Jurkat, Clone E6-1 (cell line): Measurements from ENCODE around the gene ARAP2.

Source experiments
- DNase-seq: peaks from one replicate; pipeline ENCODE4 v3.0.0-alpha.2; 2011; ENCODE audit warnings: low read depth, low spot score
- H3K4me3 ChIP-seq: 2 replicates; pipeline ENCODE4 v1.5.1; 2011; ENCODE audit warnings: mild to moderate bottlenecking, low read length, control low read depth, moderate library complexity

ARAP2 gene

DNA sequence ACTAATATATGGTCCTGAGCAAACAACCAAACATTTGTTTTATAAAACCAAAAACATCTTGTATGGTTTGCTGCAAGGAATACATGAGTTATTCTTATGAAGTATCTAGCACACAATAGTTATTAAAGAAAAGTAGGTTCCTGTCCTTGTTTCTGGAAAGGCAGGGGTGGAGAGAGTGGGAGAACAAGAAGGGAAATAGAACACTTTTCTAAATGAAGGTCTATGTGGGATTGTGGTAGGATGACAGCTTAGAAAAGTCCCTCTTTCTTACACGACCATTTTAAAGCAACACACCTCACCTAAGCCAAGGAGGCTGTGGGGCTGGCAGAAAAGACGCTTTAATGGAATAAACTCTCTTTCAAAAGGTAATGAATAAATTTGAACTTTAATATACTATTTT lies 164.6 kb downstream of the ARAP2 start:
- no peak overlapping the region for H3K4me3 ChIP-seq
- DNase-seq, result no peak

DNA sequence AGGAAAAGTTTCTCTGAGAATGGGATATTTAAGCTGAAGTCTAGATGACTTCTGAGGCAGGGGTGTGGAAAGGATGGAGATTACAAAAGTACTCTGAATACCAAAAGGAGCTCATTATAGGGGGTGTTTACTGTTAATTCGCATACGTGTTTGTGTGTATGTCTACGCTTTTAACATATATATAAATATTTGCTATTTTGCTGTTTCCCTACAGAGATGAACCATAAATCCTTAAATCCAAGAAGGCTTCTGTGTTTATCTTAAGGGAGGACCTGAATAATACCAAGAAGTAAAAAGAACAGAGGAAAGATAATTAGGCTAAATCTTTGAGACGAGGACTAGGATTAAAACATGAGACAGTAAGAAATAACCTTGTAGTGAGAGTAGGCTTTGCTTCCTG lies 166.0 kb downstream of the ARAP2 start:
- no peak overlapping the region for H3K4me3 ChIP-seq
- DNase-seq, result no peak

DNA sequence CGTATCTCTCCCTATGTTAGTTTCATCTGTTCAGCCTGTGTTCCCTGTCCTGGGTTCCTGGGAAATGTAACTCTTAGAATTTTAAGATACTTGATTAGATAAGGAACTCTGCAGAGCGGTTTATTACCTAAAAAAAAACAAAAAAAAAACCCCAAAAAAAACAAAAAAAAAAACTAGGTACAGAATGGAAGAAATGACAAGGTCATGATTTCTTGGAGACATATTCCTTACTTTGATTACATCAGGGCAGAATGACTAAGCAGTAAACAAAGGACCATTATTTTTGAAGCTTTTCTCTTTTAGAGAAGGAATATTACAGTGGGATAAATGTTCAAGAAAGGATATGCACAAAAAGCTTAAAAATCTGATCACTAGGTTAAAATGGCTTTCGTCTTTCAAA lies 171.8 kb downstream of the ARAP2 start:
- no peak overlapping the region for H3K4me3 ChIP-seq
- DNase-seq, result no peak

DNA sequence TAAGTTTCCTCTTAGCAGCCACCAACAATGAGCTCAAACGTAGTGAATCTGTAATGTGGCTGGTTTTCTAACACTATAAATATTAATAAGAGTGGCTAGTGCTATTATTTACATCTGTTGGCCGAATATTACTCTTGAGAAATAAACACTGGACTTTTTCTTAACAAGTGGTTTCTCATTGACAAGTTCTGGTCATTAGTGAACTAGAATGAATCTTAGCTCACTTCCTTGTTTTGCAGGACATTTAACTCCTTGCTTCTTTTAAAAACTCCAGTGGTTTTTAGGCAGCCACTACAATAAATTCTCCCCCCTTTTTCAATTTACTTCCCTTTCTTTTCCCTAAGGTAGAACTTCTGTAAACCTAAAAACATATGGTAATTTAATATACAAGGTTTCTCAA lies 177.2 kb downstream of the ARAP2 start:
- H3K4me3 ChIP-seq, result no peak overlapping the region
- DNase-seq, result no peak

DNA sequence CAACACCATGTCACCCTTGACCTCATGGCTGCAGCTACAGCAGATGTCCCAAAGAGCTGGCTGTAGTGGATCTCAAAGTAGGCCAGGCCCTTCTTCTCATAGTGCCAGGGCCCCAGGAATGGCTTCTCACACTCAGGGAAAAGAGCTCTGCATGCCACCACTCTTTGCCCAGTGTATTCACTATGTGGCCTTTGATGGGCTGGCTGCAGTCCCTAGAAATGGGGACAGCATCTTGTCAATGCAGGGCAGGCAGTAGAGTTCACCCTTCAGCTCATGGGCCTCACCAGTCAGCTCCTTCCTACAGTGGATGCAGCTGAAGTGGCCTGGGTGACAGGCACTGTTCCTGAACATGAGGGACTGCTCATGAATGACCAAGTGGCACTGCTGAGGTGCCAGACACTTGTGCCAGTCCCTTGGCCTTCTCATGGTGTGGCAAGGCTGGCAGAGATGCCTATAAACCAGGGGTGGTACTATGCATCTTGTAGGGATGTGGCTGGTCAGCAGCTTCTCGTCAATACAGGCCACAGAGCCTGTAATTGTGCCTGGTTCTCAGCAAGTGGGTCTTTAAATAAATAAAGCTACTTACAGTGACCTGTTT lies 178.9 kb downstream of the ARAP2 start:
- no peak for DNase-seq

DNA sequence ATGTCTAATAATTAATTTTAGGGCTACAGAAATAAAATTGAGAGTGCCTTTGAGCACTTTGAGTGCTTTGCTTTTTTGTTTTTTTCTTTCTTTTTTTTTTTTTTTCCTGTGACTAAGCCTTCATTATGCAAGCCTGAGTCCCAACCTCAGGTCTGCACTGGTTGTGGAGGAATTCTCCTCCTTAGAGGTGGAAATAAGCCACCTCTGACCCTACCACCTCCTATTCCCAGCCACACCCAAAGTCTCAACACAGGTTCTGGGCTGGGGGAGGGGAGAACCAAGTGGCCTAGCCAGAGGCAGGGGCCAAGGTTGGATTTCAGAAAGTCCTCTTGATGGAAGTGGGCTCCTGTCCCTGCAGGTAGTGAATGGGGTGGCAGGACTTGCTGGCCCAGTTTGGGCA lies 180.2 kb downstream of the ARAP2 start:
- DNase-seq, result no peak
- no peak overlapping the region for H3K4me3 ChIP-seq

More for the DNA sequence above, 178.9 kb downstream of the ARAP2 start:
- H3K4me3 ChIP-seq, result no peak overlapping the region

DNA sequence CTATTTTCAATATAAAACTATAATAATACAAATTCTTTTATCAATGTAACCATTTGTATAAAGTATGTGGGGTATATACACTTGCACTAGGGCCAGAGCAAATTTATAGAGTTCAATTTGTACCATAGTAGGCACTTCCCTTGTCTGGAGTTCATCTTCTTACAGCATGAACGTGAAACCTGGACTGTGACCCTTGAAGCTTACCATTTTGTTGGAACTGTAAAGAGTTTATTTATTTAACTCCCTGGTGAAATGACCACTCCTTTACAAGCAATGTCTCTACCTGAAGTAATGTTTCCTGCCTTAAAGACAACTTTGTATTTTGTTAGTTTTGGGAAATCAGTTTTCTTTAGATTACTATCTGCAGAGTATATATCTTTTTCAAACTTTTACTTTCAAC lies 188.2 kb downstream of the ARAP2 start:
- H3K4me3 ChIP-seq, result no peak overlapping the region
- no peak for DNase-seq

DNA sequence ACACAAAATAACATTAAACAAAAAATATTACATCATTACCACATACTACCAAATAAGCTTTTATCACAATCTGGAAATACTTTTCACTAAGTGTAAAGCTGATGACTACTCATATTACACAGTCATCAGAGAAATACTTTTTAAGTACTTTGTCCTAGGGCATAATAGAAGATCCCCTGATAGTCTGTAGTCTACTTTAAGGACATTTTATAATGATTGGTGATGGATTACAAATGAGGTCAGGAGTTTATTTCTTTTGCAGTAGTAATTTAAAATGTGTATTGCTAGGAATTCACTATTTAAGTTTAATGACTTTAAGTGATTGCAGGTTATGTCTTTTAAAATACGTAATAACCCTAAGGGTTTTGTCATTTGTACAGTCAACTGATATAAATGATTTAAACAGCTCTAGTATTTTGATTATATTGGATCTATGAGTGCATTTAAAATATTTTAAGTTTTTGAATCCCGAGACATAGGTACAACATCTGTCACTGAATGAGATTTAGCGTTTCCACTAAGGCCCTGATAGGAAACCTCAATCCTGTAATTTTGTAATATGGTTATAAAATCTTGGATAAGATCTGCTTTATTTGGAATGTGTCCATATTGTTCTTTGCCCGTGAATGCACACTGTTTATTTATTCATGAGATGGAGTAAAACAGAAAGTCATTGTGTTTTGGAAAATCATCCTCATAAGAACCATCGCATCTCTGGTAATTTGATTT lies 189.5 kb downstream of the ARAP2 start:
- no peak for DNase-seq
- no peak overlapping the region for H3K4me3 ChIP-seq

DNA sequence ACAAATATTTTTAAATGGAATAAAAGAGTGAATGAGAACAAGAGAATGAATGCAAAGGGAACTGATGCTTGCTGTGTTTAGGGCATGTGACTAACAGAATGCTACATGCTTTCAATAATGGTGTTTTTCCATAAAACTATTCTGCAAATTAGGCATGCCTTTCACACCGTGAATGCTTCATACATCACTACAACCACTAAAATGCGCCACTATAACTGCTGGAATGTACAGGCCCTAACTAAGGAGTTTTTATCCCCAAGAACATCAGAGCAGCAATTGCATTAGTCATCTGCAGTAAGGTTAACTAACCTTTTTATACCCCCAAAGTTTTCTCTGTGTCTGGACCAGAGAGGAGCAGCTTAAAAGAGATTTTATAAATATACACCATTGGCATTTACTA lies 190.4 kb downstream of the ARAP2 start:
- DNase-seq, result no peak
- H3K4me3 ChIP-seq, result no peak overlapping the region

DNA sequence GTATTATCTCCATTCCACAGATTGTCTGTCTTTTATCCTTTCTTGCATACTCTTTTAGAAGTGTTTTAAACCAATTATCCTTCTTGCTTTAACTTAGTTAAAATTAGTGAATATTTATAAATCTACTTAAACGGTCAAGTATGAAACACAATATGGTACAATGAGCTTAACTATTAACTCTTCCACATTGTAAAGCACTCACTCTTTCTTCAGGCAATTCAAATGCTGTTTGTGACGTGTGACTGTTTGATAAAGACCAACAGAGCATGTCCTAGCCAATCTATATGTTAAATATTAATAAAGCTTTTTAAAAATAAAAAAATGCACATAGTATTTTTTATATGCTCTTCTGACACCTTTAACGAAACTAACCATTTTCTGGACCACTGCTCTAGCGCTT lies 192.7 kb downstream of the ARAP2 start:
- no peak for DNase-seq
- H3K4me3 ChIP-seq, result no peak overlapping the region

DNA sequence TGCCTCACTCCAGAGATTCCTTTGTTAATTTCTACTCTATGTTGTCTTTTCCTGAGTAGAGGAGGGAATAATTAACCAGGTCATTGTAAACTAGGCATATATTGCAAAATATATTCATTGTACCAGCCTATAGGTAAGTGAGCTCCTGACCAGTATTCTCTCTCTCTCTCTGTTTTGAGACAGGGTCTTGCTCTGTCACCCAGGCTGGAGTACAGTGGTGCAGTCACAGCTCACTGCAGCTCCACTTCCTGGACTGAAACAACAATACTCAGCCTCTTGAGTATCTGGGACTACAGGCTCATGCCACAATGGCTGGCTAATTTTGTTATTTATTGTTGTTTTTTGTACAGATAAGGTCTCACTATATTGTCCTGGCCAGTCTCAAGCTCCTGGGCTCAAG lies 198.3 kb downstream of the ARAP2 start:
- H3K4me3 ChIP-seq, result no peak overlapping the region

DNA sequence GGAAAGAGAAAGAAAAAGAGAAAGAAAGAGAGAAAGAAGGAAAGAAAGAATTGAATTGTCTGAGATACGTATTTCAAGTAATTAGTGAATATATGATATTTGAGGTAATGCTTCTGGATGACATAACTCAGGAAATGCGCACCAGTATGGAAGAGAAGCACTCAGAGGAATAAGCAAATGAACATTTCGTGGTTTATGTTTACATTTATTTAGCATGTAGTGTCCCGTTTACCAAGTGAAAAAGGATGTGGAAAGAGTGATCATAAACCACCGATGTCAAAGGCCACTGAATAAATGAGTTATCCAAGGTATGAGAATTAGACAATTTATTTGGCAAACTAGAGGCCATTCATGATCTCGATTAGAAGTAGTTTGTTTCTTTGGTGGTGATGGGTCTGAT lies 200.4 kb downstream of the ARAP2 start:
- DNase-seq, result no peak
- no peak overlapping the region for H3K4me3 ChIP-seq

More for the DNA sequence above, 198.3 kb downstream of the ARAP2 start:
- DNase-seq, result no peak

DNA sequence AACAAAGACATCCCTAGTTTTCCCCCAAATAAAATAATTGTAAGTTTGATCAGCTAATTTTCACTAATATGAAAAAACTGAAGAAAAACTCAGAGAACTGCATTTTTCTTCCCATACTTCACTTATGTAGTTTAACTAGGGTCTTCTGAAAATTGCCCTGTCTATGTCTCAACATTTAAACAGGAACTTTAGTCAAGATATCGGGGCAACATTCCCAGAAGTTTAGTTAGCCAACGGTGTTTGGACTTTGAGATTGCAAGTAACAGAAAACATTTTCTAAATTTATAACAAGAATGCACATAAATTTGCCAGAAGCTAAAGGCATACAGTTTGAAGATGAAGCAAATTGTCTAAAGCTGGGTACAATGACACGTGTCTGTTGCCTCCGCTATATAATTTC lies 201.1 kb downstream of the ARAP2 start:
- no peak overlapping the region for H3K4me3 ChIP-seq
- no peak for DNase-seq

DNA sequence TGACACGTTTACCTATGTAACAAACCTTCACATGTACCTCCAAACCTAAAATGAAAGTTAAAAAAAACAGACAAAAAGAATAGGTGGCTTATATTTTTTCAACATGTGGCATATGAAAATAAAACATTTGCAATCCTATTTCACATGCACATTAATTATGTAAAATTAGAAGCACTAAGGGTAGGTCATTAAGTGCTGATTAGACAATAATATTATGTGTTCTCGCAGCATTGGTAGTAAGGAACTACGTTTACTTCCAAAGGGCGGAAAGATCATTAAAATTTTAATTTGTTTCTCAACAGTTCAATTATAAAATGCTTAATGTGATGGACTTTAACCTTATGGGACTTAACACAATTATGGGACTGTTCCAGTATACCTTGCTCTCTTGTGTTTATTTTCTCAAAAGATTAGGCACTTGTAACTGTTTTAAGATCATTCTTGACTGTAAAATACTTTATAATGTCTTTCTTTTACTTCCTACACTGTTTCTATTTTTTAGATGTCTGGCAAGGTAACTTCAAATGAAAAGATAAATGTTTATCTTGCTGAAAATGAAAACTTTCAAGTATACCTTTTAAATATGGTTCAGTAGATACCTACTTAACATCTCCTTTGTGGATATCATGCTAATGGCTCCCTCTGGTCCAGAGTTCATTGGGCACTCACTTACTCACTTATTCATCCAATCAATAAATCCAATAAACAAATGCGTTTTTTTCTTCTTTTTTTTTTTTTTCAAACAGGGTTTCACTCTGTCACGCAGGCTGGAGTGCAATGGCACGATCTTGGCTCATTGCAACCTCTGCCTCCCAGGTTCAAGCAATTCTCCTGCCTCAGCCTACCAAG lies 202.0 kb downstream of the ARAP2 start:
- H3K4me3 ChIP-seq, result no peak overlapping the region

DNA sequence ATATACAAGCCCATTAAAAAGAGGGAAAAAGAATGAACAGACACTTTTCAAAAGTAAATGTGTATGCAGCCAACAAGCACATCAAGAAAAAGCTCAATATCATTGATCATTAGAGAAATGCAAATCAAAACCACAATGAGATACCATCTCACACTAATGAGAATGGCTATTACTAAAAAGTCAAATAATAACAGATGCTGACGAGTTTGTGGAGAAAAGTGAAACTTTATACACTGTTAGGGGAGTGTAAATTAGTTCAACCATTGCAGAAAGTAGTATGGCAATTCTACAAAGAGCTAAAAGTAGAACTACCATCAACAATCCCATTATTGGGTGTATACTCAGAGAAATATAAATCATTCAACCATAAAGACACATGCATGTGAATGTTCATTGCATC lies 203.0 kb downstream of the ARAP2 start:
- DNase-seq, result no peak
- H3K4me3 ChIP-seq, result no peak overlapping the region

More for the DNA sequence above, 202.0 kb downstream of the ARAP2 start:
- no peak for DNase-seq

DNA sequence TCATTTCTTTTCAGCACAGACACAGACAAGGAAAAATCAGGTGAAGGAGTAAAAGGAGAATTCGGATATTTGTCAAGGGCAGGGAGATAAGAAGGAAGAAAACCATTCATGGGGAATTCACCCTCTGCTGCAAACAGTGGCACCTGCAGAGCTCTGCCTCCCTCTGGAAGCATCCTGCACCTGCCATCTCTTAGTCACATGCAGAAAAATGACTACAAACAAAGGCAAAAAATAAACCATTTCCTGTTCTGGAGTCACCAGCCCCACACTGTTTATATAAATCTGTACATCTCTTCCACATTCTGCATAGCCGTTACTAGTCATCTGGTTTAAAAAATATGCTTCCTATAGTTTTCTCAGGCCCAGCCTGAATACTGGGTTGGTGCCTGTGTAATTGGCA lies 205.3 kb downstream of the ARAP2 start:
- peak; percentile 32 for DNase-seq
- H3K4me3 ChIP-seq, result no peak overlapping the region

DNA sequence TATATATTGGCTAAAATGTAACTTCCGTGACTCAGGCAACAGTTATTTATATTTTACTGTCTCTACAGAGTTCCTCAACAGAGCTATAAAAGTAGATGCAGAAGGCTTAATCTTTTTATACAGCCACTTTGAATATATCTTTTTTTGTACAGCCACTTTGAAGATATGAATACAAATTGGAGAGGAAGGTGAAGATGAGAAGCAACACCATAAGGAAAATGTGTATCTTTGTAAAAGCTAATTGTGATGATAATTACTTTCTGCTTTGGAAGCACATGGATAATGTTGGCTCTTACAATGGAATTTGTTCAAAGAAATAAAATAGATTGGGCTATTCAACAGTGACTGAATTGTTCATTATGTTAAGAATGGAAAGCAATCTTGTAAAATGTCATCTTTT lies 205.8 kb downstream of the ARAP2 start:
- no peak for DNase-seq
- no peak overlapping the region for H3K4me3 ChIP-seq

DNA sequence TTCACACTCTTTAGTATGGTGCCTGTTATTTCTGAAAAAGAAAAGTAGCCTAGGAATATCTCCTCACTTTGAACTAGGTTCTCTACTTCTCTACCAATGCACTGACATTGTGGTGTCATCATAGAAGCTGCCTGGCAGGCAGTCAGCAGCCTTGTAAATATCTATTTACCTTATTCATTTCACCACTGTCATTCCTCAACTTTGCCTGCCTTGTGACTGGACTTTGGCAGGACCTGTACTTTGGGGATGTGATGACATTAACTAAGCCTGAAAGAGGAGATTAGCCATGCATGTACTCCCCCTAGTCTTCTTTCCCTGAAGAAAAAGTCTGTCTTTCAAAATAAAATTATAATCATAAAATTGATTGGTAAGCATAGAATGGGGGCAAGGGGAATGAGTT lies 207.2 kb downstream of the ARAP2 start:
- H3K4me3 ChIP-seq, result no peak overlapping the region
- DNase-seq, result no peak

DNA sequence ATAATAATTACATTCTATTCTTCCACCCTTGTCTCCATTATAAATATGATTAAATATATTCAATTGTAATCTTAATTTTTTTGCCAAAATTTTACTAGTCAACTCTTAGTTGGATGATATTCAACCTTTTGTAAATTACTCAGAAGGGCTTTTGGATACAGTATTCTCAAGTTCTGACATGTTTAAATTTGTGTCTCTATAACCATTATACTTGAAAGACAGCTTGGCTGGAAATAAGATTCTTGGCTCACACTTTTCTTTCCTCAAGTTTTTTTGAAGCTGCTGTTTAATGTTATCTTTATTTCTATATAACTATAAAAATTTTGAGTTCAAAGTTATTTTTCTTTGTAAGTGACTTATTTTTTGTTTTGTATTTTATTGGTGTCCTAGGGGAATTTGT lies 214.4 kb downstream of the ARAP2 start:
- H3K4me3 ChIP-seq, result no peak overlapping the region
- no peak for DNase-seq

DNA sequence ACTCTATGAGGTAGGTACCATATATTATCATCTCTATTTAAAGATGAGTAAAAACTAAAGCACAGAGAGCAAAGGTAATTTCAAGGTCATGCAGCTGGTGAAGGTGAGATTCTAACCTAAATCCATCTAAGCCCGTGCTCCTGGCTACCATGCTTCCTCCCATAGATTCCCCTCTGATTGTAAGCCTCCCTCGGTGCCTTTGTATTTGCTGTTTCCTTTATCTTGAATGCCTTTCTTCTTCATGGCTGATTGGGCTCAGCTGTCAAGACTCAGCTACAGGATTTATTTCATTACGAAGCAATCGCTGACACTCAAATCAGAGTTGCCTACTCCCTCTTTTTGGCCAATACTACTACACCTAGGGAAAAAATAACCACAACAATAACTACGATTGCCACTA lies 217.1 kb downstream of the ARAP2 start:
- no peak for DNase-seq
- no peak overlapping the region for H3K4me3 ChIP-seq
